HG03159 (cell line): ENCODE measurements around the gene TRAF2.

ENCODE experiments used
- ATAC-seq: cut with Tn5 transposase; IDR thresholded peaks from one replicate; pipeline ENCODE4 v1.9.1; 2021; ENCODE audit warnings: mild to moderate bottlenecking, moderate library complexity; ENCODE audit not compliant: unreplicated experiment

The TRAF2 gene

GRCh38 chr9:136958473-136958872 is 72.2 kb downstream of the TRAF2 start:
- no peak for ATAC-seq

DNA sequence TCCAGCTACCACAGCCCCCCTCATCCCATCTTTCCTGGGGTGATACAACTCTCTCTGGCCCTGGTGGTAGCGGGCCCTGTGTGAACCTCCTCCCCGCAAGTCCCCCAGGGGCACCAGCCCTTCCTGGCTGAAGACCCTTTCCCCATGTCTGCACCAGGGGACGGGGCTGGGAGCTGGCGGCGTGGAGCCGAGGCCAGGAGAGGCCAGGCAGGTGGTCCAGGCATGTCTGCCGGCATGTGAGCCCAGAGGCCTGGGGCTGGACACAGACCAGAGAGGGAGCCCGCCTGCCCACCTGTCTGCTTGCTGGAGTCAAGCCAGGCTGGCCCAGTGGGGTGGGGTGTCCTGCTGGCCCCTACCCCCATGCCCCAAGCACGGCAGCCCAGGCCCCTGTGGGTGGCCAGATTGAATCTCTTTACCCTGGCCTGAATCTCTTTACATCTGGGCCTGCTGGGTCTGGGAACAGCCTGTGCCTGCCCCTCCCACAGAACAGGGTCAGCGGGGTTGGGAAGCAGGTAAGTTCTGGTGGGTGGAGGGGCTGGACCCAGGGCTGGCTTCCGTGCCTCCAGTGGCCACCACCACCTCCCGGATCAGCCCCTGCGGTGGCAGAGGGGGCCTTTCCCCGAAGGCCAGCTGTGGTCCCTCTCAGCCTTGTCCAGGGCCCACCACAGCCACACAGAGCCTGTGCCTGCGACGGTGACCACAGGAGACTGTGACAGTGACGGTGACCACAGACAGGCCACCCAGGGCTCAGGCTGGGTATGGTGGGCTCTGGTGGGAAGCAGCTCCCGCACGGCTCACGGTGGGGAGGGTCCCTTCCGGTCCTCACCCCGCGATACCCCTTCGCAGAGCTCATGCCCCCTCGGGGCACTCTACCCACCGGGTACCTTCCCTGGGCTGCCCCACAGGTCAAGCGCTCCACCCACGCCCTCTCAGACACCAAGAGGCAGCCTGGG is 72.9 kb downstream of the TRAF2 start:
- no peak for ATAC-seq

- no peak for ATAC-seq
Measured at GRCh38 chr9:136960212-136960937, 74.1 kb downstream of the TRAF2 start.

GRCh38 chr9:136960938-136961275 is 74.6 kb downstream of the TRAF2 start:
- ATAC-seq = no peak

GRCh38 chr9:136961279-136962065 is 75.2 kb downstream of the TRAF2 start:
- ATAC-seq = no peak

GRCh38 chr9:136962163-136962562 is 75.8 kb downstream of the TRAF2 start:
- no peak for ATAC-seq

GRCh38 chr9:136962701-136963248 is 76.5 kb downstream of the TRAF2 start:
- ATAC-seq = no peak

DNA sequence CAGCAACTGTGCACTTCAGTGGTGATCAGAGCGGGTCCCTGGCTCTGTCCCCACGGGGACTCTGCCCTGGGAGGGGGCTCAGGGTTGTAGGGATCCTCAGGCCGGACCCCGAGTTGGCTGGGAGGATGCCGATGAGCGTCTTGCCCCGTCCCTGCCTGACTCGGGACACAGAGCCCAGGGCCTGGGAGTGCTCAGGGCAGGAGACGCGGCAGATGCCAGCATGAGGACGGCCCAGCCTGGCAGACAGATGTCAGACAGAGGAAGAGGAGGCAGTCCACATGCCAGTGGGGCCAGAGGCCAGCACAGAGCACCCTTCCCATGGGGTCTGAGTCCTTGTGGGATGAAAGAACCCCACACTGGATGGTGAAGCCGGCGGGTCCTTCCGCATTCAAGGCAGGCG is 77.0 kb downstream of the TRAF2 start:
- ATAC-seq = no peak

GRCh38 chr9:136963751-136964150 is 77.4 kb downstream of the TRAF2 start:
- no peak for ATAC-seq

GRCh38 chr9:136964171-136964689 is 77.9 kb downstream of the TRAF2 start:
- ATAC-seq = no peak

DNA sequence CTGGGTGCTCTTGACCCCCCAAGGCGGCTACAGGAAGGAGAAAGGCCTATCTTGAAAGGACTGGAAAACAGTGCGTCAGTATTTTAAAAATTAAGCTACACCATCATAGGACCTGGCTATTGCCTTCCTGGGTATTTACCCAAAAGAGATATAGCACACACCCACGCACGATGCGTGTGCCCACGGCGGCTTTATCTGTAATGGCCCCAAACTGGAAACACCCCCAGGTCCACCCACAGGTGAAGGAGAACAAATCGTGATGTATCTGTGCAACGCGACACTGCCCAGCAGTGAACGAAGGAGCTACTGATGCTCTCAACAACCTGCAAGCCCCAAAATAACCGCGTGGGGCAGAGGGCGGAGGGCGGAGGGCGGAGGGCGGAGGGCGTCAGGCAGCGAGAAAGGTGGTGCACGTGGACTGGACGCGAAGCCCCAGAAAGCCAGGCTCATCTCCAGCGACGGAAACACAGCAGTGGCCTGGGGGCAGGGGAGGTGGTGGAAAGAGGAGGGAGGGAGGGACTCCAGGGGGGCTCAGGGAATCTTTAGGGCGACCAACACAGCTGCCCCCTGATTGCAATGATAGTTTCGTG is 78.6 kb downstream of the TRAF2 start:
- ATAC-seq = no peak

- no peak for ATAC-seq
Measured at GRCh38 chr9:136965771-136966484, 79.6 kb downstream of the TRAF2 start.

DNA sequence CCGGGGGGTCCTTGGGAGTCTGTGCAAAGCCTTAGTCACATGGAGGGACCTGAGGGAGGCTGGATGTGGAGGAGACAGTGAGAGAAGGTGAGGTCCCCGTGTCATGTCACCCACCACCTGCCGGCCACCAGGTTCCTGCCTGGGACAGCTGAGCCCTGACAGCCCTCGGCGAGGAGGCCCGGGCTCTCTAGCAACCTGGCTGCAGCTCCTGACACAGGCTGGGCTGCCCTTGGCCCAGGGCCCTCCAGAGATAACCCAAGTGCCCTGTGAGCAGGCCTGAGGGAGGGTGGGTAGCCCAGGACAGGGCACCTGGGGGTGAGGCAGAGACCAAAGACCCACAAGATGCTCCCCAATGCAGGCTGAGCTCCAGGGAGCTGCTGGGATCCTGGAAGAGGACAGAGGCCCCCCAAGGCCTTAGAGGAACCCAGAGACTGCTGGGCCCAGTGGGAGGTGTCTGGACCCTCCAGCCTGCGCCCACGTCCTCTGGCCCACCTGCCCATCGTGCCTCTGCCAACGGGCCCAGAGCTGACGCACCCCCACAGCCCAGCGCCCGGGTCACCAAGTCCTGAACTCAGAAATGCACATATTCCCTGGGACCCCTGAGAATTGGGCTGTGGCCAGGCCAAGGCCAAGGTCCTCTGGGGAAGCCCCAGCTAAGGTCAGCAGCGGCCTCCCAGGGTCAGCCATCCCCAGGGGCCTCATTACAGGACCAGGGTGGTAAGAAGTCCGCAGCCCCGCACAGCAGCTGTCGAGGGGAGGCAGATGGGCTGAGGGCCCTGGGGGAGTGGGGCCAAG is 82.2 kb downstream of the TRAF2 start:
- no peak for ATAC-seq

GRCh38 chr9:136969150-136969549 is 82.8 kb downstream of the TRAF2 start:
- no peak for ATAC-seq

- no peak for ATAC-seq
Measured at GRCh38 chr9:136969774-136970173, 83.5 kb downstream of the TRAF2 start.

- no peak for ATAC-seq
Measured at GRCh38 chr9:136970361-136970760, 84.0 kb downstream of the TRAF2 start.

DNA sequence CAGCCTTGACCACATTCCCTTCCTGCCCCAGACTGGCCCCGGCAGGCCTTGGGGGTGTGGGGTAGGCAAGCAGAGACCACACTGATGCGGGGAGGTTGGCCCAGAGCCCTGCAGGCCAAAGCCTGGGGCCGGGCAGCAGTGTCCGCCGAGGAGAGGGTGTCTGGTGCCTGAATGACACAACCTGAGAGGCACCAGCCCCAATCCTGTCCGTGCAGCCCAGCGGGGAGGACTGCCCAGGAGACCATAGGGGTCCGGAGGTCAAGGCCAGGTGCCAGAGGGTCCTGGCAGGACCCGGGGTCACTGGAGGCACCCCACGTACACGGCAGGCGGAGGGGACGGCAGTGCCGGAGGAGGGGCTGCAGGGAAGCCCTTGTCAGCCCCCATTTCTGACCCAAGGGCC is 85.4 kb downstream of the TRAF2 start:
- ATAC-seq = no peak

DNA sequence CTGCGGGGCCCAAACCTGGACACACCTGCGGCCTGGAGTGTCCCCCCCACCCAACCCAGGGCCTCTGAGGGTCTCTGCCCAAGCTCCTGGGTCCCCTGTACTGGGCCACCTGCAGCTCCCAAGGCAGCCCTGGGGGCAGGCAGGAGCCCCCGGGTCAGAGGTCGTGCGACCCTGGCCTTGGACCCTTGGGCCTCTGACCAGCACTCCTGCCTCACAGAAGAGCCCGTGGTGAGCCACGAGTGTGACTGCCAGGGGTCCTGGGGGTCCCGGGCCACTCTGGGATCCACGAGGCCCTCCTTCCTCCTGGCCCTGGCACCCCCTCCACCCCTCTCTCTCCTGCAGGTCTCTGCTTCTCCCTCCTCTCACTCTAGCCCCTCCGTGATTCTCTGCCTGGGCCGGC is 86.0 kb downstream of the TRAF2 start:
- ATAC-seq = no peak

GRCh38 chr9:136972743-136973142 is 86.4 kb downstream of the TRAF2 start:
- no peak for ATAC-seq
